SU-DHL-6 (cell line): Measurements from ENCODE around the gene PTGER3.

Experiments used
- EZH2phosphoT487 ChIP-seq: fragments of 200-600 bp; sonication (generic), shearing (Covaris generic); conservative IDR thresholded peaks from 2 replicates; pipeline ENCODE4 v1.6.1; 2018; ENCODE audit warnings: mild to moderate bottlenecking, antibody characterized with exemption, low read length, moderate library complexity, mixed read lengths
- TF ChIP-seq, protein P1 (sequence below): fragments of 200-600 bp; sonication (generic); IDR thresholded peaks from one replicate; pipeline ENCODE4 v1.5.1; 2017; ENCODE audit warnings: antibody characterized with exemption, mild to moderate bottlenecking, low read length, moderate library complexity; ENCODE audit not compliant: insufficient read depth, poor library complexity, severe bottlenecking

DNA sequence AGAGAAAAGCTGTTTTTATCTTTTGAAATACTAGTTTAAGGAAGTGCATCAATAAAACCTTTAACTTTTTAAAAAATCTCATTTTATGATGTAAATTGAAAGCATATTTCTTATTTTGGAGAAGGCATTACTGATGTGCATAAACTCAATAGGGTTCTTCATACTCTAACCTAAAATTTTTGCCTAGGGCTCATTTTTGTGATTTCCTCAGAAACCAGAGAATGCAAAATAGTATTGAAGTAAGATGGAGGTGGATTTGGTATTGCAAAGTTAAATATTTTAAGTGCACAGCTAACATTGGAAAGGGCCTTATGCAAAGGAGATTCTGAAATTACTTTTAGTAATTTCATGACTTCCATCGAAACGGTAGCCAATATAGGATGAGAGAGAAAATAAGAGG, 101.9 kb downstream of the PTGER3 start:
- TF ChIP-seq, protein P1, sequence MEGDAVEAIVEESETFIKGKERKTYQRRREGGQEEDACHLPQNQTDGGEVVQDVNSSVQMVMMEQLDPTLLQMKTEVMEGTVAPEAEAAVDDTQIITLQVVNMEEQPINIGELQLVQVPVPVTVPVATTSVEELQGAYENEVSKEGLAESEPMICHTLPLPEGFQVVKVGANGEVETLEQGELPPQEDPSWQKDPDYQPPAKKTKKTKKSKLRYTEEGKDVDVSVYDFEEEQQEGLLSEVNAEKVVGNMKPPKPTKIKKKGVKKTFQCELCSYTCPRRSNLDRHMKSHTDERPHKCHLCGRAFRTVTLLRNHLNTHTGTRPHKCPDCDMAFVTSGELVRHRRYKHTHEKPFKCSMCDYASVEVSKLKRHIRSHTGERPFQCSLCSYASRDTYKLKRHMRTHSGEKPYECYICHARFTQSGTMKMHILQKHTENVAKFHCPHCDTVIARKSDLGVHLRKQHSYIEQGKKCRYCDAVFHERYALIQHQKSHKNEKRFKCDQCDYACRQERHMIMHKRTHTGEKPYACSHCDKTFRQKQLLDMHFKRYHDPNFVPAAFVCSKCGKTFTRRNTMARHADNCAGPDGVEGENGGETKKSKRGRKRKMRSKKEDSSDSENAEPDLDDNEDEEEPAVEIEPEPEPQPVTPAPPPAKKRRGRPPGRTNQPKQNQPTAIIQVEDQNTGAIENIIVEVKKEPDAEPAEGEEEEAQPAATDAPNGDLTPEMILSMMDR = no peak
- no peak for TF ChIP-seq EZH2phosphoT487
